BJ (cell line): Measurements from ENCODE around the gene CPNE9. TPM values are rescaled to one million over a fixed set of nuclear protein-coding genes. Genes with fewer than 3 reads are reported as not detected.

ENCODE experiments used
- CTCF ChIA-PET: fragments of 350-600 bp; formaldehyde crosslinking; extraction: SDS; loops from one replicate; lab custom pipeline; 2021; ENCODE audit warnings: antibody characterized with exemption, inconsistent platforms; lab: Yijun Ruan, JAX
- POLR2A ChIA-PET: fragments of 300-600 bp; sonication (Branson Sonifier 250); formaldehyde crosslinking; extraction: SDS; loops from one replicate; lab custom pipeline; 2021; ENCODE audit warnings: antibody characterized with exemption; lab: Charles Lee
- DNase-seq: peaks from one replicate; pipeline ENCODE4 v3.0.0-alpha.2; 2011; ENCODE audit warnings: low read depth
- H3K27me3 ChIP-seq: 2 replicates; pipeline ENCODE4 v1.6.0; 2011; ENCODE audit warnings: low read length; ENCODE audit not compliant: control insufficient read depth, insufficient read depth
- H3K36me3 ChIP-seq: 2 replicates; pipeline ENCODE4 v1.5.1; 2011; ENCODE audit warnings: low read length; ENCODE audit not compliant: control insufficient read depth, insufficient read depth
- H3K4me3 ChIP-seq: 2 replicates; pipeline ENCODE4 v1.5.1; 2011; ENCODE audit warnings: low read depth, mild to moderate bottlenecking, control low read depth, low read length
- polyA plus RNA-seq: library from polyadenylated mRNA; depleted of rRNA; stranded (reverse); fragments of >200 nt; gene quantifications from 2 replicates; pipeline ENCODE4 v1.2.3, GENCODE V29; 2011
- TF ChIP-seq, protein P1 (sequence below): IDR thresholded peaks from 2 replicates; pipeline ENCODE4 v1.5.1; 2011; ENCODE audit warnings: low read depth, mild to moderate bottlenecking, control low read depth, inconsistent platforms, low read length, moderate library complexity; ENCODE audit not compliant: insufficient read depth

The CPNE9 gene
- polyA plus RNA-seq, 1 experiment, result not detected

DNA sequence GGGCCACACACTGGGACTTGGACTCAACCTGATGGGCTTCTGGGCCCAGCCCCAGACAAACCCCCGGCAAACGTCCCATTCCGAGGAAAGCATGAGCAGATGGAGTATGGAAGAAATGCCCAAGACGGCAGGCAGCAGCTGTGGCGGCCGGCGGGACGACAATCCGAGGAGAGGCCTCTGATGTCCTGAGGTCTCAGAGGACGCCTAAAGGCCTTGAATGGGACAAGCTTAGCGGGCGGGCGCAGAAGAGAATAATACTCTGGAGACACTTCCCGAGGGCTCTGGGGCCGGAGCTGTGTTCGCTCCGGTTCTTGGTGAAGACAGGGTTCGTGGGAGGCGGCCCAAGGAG, 45.6 kb downstream of the CPNE9 start:
- POLR2A ChIA-PET, result interaction anchor here (0.7 kb wide), 2 partner anchors 15 to 80 kb away, joined by 3 to 4 read pairs; no protein-coding TSS in a partner anchor
- DNase-seq, result no peak
- peaks cover 32% of the 10 kb centered on the region for H3K36me3 ChIP-seq
- no peaks in the 10 kb centered on the region for H3K27me3 ChIP-seq
- peak overlapping the region; percentile 33 for H3K4me3 ChIP-seq
- CTCF ChIA-PET, result interaction anchor here (0.7 to 1.2 kb wide), 3 partner anchors 14 to 33 kb away, joined by 3 to 5 read pairs (median 3); no protein-coding TSS in a partner anchor
- TF ChIP-seq, protein P1, sequence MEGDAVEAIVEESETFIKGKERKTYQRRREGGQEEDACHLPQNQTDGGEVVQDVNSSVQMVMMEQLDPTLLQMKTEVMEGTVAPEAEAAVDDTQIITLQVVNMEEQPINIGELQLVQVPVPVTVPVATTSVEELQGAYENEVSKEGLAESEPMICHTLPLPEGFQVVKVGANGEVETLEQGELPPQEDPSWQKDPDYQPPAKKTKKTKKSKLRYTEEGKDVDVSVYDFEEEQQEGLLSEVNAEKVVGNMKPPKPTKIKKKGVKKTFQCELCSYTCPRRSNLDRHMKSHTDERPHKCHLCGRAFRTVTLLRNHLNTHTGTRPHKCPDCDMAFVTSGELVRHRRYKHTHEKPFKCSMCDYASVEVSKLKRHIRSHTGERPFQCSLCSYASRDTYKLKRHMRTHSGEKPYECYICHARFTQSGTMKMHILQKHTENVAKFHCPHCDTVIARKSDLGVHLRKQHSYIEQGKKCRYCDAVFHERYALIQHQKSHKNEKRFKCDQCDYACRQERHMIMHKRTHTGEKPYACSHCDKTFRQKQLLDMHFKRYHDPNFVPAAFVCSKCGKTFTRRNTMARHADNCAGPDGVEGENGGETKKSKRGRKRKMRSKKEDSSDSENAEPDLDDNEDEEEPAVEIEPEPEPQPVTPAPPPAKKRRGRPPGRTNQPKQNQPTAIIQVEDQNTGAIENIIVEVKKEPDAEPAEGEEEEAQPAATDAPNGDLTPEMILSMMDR, result no peak

DNA sequence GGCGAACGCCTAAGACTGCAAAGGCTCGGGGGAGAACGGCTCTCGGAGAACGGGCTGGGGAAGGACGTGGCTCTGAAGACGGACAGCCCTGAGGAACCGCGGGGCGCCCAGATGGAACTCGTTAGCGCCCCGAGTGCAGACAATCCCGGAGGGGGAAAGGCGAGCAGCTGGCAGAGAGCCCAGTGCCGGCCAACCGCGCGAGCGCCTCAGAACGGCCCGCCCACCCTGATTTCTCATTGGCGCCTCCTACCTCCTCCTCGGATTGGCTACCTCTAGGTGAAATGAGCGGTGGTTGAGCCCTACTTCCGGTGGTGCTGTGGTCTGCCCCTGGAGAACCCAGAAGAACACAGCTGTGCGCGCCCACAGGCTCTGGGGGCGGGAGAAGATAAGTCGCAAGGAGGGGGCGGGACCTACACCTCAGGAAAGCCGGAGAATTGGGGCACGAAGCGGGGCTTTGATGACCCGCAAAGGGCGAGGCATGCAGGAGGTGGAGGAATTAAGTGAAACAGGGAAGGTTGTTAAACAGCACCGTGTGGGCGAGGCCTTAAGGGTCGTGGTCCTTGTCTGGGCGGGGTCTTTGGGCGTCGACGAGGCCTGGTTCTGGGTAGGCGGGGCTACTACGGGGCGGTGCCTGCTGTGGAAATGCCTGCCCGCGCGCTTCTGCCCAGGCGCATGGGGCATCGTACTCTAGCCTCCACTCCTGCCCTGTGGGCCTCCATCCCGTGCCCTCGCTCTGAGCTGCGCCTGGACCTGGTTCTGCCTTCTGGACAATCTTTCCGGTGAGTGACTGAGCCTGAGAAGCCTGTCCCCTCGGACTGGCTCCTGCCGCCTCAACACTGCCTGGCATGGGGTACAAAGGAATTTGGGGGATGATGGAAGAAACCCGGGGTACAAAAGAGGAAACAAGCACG, 46.3 kb downstream of the CPNE9 start, which contains the start of gene OGG1:
Gene OGG1, plus strand, starts transcription at position 308 of the 911 bp plus-strand sequence. Its CDS starts 335 bp downstream, at position 643.
- CTCF ChIA-PET, result interaction anchor here (0.6 to 1.2 kb wide), 4 partner anchors 13 to 442 kb away, joined by 3 to 5 read pairs (median 3); no protein-coding TSS in a partner anchor
- POLR2A ChIA-PET, result interaction anchor here (0.7 kb wide), 2 partner anchors 16 to 81 kb away, joined by 3 to 4 read pairs; no protein-coding TSS in a partner anchor
- no peaks in the 10 kb centered on the region for H3K27me3 ChIP-seq
- DNase-seq, result peak; percentile 92
- TF ChIP-seq, protein P1, result no peak
- peak within 1 kb of the TSS; percentile 67 for H3K4me3 ChIP-seq
- H3K36me3 ChIP-seq, result peaks cover 29% of the 10 kb centered on the region

DNA sequence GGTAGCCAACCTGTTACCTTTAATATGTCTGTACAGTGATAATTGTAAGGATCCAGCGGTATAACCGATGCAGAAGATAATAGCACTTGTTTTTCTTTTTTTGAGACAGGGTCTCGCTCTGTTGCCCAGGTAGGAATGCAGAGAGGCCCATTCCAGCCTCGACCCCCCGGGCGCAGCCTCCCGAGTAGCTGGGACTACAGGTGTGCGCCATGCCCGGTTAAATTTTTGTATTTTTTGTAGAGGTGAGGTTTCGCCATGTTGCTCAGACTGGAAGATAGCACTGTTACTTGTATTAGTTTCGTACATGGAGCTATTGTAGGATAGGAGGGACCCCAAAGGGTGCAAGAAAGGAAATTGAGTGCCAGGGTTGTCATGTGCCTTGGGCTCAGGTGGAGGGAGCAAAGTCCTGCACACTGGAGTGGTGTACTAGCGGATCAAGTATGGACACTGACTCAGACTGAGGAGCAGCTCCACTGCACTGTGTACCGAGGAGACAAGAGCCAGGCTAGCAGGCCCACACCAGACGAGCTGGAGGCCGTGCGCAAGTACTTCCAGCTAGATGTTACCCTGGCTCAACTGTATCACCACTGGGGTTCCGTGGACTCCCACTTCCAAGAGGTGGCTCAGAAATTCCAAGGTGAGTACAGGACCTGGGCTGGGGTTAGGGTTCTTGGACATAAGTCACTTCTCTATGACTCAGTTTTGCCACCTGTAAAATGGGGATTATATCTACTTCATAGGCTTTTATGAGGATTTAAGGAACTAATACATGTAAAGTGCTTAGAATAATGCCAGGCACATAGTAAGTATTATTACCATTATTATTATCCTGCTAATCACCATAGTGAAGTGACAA, 47.2 kb downstream of the CPNE9 start:
- ChIA-PET POLR2A (no interaction called here), CTCF (interaction anchor here (0.6 to 1.0 kb wide), 2 partner anchors 13 to 441 kb away, joined by 3 read pairs; no protein-coding TSS in a partner anchor)
- no peak for DNase-seq
- Histone ChIP-seq H3K27me3 (no peaks in the 10 kb centered on the region), H3K36me3 (peaks cover 23% of the 10 kb centered on the region), H3K4me3 (peak overlapping the region; percentile 67)
- TF ChIP-seq, protein P1, result no peak

DNA sequence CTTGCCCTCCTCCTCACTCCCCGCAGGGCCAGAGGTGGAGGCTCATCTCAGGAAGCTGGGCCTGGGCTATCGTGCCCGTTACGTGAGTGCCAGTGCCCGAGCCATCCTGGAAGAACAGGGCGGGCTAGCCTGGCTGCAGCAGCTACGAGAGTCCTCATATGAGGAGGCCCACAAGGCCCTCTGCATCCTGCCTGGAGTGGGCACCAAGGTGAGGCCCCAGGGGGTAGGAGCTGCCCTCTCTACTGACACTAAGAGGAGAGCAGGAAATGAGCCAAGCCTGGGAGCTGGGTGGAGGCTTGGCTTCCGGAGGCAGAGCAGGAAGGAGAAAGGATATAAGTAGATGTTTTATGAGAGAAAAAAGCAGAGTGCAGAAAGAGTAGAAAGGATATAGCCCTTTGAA, 51.0 kb downstream of the CPNE9 start:
- ChIA-PET POLR2A (interaction anchor here (0.6 kb wide), 1 partner anchor 518 kb away, joined by 4 read pairs; no protein-coding TSS in a partner anchor), CTCF (no interaction called here)
- peaks cover 17% of the 10 kb centered on the region for H3K36me3 ChIP-seq
- no peak for DNase-seq
- no peak overlapping the region for H3K4me3 ChIP-seq
- no peaks in the 10 kb centered on the region for H3K27me3 ChIP-seq
- TF ChIP-seq, protein P1, result no peak

DNA sequence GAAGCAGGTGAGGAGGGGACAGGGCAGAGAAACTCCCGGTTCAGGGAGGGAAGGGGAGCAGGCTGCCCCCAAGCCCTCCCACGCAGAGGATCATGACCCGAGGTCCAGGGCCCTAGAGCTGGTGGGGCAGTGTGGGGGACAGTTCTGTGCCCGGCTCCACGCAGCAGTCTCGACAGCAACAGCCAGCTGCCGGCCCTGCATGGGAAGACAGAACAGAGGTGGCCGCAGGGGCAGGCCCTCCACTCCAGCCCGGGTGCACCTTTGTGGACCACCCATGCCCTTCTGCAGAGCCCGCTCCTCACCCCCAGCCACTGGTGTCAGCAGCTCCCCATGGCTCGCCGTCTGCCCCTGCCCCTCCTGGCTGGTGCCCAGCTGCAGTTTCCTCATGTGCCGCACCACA, 53.8 kb downstream of the CPNE9 start:
- CTCF ChIA-PET, result no interaction called here
- no peak for DNase-seq
- TF ChIP-seq, protein P1, result no peak
- POLR2A ChIA-PET, result no interaction called here
- Histone ChIP-seq H3K27me3 (no peaks in the 10 kb centered on the region), H3K36me3 (peaks cover 19% of the 10 kb centered on the region), H3K4me3 (no peak overlapping the region)
